NOMO-1 treated with DMSO at 0.1 percent for 48 hours (cell line): ENCODE results near the gene MRGPRE.
A peak's percentile ranks its signal among the peaks of the same experiment; 100 is the strongest.

Experiments
- DNase-seq: peaks from one replicate; lab custom pipeline; 2025; ENCODE audit not compliant: unreplicated experiment; lab: John Stamatoyannopoulos, UW

Gene MRGPRE

DNA sequence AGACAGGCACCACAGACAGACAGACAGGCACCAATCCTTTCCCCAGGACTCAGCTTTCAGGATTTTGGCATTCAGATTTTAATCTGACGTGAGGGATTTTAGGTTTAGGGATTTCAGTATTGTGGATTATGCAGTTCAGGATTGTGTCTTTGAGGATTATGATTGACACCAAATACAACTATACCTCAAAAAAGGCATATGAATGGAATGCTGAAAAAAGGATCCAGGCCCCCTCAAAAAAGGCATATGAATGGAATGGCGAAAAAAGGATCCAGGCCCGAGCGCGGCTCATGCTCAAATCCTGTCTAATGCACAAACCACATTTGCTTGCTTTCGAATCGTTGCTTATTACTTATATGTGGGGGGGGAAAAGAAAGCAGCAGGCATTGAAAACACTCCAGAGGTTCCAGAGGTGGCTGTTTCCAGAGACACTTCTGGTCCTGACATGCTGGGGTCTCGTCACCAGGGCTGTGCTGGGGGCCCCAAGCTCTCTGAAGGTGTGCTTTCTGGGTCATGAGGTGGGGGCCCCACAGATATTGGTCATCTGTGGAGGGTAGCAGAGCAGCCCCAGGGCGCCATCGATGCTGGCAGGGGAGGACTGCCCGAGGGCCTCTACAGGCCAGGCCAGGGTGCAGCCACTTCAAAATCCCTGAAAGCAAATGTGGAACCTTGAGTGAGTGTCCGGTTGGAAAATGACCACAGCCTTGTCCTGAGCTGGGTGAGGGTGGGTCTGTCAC is 50.3 kb downstream of the MRGPRE start:
- no peak for DNase-seq

- DNase-seq, result no peak
These were observed 51.3 kb downstream of the MRGPRE start for GRCh38 chr11:3180869-3181268.

GRCh38 chr11:3178349-3178748 is 53.9 kb downstream of the MRGPRE start:
- no peak for DNase-seq

- DNase-seq, result peak; percentile 68
These were observed 54.3 kb downstream of the MRGPRE start for GRCh38 chr11:3177931-3178330.
